GM06990 (cell line): Measurements from ENCODE around the gene CCBE1.

Experiments used
- DNase-seq: peaks from one replicate; pipeline ENCODE4 v3.0.0-alpha.2; 2011; ENCODE audit not compliant: insufficient read length; ENCODE audit errors: extremely low read depth
- H3K27me3 ChIP-seq: replicated peaks from 2 replicates; pipeline ENCODE4 v1.6.0; 2011; ENCODE audit warnings: low read length; ENCODE audit not compliant: control insufficient read depth, insufficient read depth
- H3K36me3 ChIP-seq: 2 replicates; pipeline ENCODE4 v1.5.1; 2011; ENCODE audit warnings: low read length; ENCODE audit not compliant: control insufficient read depth, insufficient read depth
- H3K4me3 ChIP-seq: replicated peaks from 2 replicates; pipeline ENCODE4 v1.5.1; 2011; ENCODE audit warnings: low read depth, mild to moderate bottlenecking, control low read depth, low read length
- CTCF ChIP-seq: IDR thresholded peaks from 2 replicates; pipeline ENCODE4 v1.5.1; 2011; ENCODE audit warnings: low read length, control low read depth, mild to moderate bottlenecking, inconsistent platforms; ENCODE audit not compliant: insufficient read depth, poor library complexity, severe bottlenecking

Gene CCBE1

GRCh38 chr18:59539108-59539507 lies 158.1 kb downstream of the CCBE1 start:
- DNase-seq: no peak
- H3K27me3 ChIP-seq: peaks cover 1% of the 10 kb centered on the region
- H3K4me3 ChIP-seq: no peak overlapping the region
- no peak for TF ChIP-seq CTCF
- no peaks in the 10 kb centered on the region for H3K36me3 ChIP-seq

GRCh38 chr18:59537579-59537978 lies 159.6 kb downstream of the CCBE1 start:
- TF ChIP-seq CTCF: no peak
- Histone ChIP-seq H3K4me3 (no peak overlapping the region), H3K36me3 (no peaks in the 10 kb centered on the region), H3K27me3 (peaks cover under 1% of the 10 kb centered on the region)
- DNase-seq: no peak

- Histone ChIP-seq H3K36me3 (no peaks in the 10 kb centered on the region), H3K27me3 (no peaks in the 10 kb centered on the region; the same call in none of the 2 replicates), H3K4me3 (no peak overlapping the region)
- TF ChIP-seq CTCF: no peak
- no peak for DNase-seq
These were observed 161.1 kb downstream of the CCBE1 start for GRCh38 chr18:59536166-59536565.

GRCh38 chr18:59535055-59535454 lies 162.2 kb downstream of the CCBE1 start:
- no peaks in the 10 kb centered on the region; the same call in none of the 2 replicates for H3K27me3 ChIP-seq
- no peak for DNase-seq
- no peaks in the 10 kb centered on the region for H3K36me3 ChIP-seq
- H3K4me3 ChIP-seq: no peak overlapping the region
- TF ChIP-seq CTCF: no peak

- no peak for DNase-seq
- TF ChIP-seq CTCF: no peak
- no peaks in the 10 kb centered on the region; the same call in none of the 2 replicates for H3K27me3 ChIP-seq
- H3K36me3 ChIP-seq: no peaks in the 10 kb centered on the region
- H3K4me3 ChIP-seq: no peak overlapping the region
These were observed 168.4 kb downstream of the CCBE1 start for GRCh38 chr18:59528866-59529265.
